ENCODE measurements around the gene MED27.

Gene MED27

DNA sequence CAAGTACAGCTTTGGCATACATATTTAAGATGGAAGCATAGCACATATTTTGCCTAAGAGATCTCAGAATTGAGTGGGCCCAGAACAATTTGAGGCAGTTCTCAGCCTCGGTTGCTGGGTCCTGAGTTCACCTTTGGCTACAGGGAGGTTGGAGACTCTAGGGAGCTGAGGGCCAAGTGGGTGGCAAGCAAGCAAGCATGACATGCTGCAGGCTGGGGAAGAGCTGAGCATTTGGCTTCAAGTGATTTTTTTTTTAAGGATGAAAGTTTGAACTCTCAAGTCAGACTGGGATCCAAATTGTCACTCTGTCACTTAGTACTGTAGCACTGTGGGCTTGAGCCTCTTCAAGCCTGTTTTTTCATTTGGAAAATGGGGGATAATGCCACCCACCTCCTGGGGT lies 160.5 kb downstream of the MED27 start:
- no peak overlapping the region for H3K4me3 ChIP-seq
- H4K20me1 ChIP-seq = peaks cover 0 to 58% (median 18%) of the 10 kb centered on the region in 11 experiments; a peak in 16 of 22 replicates
- peaks cover 0 to 30% (median 5%) of the 10 kb centered on the region in 11 experiments; a peak in 12 of 22 replicates for H3K36me3 ChIP-seq
- no peak overlapping the region for H3K9ac ChIP-seq
- no peak overlapping the region for H3K4me2 ChIP-seq
- H3K9me3 ChIP-seq (replicated peaks in 1 of 11) = no peaks in the 10 kb centered on the region
- H3K27ac ChIP-seq = no peak overlapping the region
- no peak for TF ChIP-seq Cebpa-rat (IDR thresholded peaks at IDR 0.05)
- peaks cover 0 to 6% (median 0%) of the 10 kb centered on the region in 10 experiments; a peak in 1 of 20 replicates for H3K4me1 ChIP-seq
- H3K27me3 ChIP-seq = no peaks in the 10 kb centered on the region

DNA sequence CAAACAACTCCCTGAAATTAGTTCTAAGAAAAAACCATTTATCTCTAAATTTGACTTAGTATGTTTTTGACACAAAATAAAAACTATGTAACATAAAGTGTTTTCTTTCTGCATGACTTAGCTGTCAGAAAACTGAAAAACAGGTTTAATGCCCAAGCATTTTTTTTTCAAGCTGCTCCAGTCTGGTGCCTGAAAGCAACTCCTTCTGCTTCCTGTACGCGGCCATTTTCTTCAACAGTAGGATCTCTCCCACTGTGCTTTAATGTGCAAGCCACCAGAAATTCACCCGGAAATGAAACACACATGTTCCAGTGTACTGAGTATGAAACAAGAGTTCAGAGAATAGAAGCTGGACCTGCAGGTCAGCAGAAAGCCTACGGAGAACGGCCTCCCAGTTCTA lies 161.2 kb downstream of the MED27 start:
- no peak overlapping the region for H3K4me3 ChIP-seq
- no peak overlapping the region for H3K4me2 ChIP-seq
- peaks cover 0 to 33% (median 9%) of the 10 kb centered on the region in 11 experiments; a peak in 12 of 22 replicates for H3K36me3 ChIP-seq
- peaks cover 0 to 62% (median 20%) of the 10 kb centered on the region in 11 experiments; a peak in 16 of 22 replicates for H4K20me1 ChIP-seq
- TF ChIP-seq Cebpa-rat (IDR thresholded peaks at IDR 0.05) = no peak
- no peak overlapping the region for H3K9ac ChIP-seq
- H3K9me3 ChIP-seq (replicated peaks in 1 of 11) = no peaks in the 10 kb centered on the region
- no peak overlapping the region for H3K27ac ChIP-seq
- H3K27me3 ChIP-seq = no peaks in the 10 kb centered on the region
- peaks cover 0 to 6% (median 0%) of the 10 kb centered on the region in 10 experiments; a peak in 1 of 20 replicates for H3K4me1 ChIP-seq

DNA sequence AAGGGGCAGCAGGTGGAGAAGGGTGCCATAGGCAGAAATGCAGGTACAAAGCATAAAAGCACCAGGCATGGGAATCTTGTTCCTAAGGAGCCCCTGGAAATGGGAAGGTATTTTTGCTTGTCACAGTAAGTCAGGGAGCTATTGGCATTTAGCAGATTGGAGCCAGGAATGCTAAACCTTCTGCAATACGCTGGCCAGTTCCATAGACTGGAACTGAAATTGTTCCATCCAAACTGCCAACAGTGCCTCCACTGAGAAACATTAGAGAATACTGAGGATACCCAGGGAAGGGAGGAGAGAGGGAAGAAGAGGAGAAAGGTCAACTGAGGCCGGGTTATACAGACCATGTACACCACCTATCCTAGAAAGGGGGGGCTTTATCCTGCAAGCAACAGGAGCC lies 162.7 kb downstream of the MED27 start:
- no peak for TF ChIP-seq Cebpa-rat (IDR thresholded peaks at IDR 0.05)
- H3K9ac ChIP-seq = no peak overlapping the region
- peaks cover 0 to 70% (median 21%) of the 10 kb centered on the region in 11 experiments; a peak in 16 of 22 replicates for H4K20me1 ChIP-seq

DNA sequence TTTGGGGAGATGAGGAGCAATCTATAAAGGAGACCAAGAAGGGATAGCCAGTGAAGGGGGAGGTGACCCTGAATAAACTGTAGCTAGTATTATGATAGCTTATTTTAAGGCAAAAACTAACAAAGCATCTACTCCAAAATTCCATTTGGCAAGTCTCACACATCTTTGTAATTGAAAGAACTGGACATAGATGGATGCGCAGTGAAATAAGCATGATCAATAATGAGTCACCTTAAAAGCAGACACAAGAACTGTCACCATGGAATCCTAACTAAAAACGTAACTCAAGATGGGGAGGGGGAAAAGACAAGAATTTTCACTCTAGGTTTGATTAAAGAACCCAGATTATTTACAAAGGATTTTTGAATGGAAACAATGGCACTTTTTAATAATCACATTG lies 164.5 kb downstream of the MED27 start:
- H3K9me3 ChIP-seq (replicated peaks in 1 of 11) = no peaks in the 10 kb centered on the region
- no peak overlapping the region for H3K27ac ChIP-seq
- TF ChIP-seq Cebpa-rat (IDR thresholded peaks at IDR 0.05) = no peak
- no peak overlapping the region for H3K4me2 ChIP-seq
- H3K4me1 ChIP-seq = peaks cover 0 to 6% (median 0%) of the 10 kb centered on the region in 10 experiments; a peak in 1 of 20 replicates
- peaks cover 0 to 72% (median 21%) of the 10 kb centered on the region in 11 experiments; a peak in 16 of 22 replicates for H4K20me1 ChIP-seq
- peaks cover 0 to 35% (median 6%) of the 10 kb centered on the region in 11 experiments; a peak in 10 of 22 replicates for H3K36me3 ChIP-seq
- H3K4me3 ChIP-seq = no peak overlapping the region
- no peaks in the 10 kb centered on the region for H3K27me3 ChIP-seq
- no peak overlapping the region for H3K9ac ChIP-seq

More for the DNA sequence above, 162.7 kb downstream of the MED27 start:
- H3K4me3 ChIP-seq = no peak overlapping the region
- no peaks in the 10 kb centered on the region for H3K9me3 ChIP-seq (replicated peaks in 1 of 11)
- H3K4me1 ChIP-seq = peaks cover 0 to 6% (median 0%) of the 10 kb centered on the region in 10 experiments; a peak in 1 of 20 replicates
- peaks cover 0 to 33% (median 6%) of the 10 kb centered on the region in 11 experiments; a peak in 10 of 22 replicates for H3K36me3 ChIP-seq
- no peaks in the 10 kb centered on the region for H3K27me3 ChIP-seq
- no peak overlapping the region for H3K4me2 ChIP-seq
- H3K27ac ChIP-seq = no peak overlapping the region

DNA sequence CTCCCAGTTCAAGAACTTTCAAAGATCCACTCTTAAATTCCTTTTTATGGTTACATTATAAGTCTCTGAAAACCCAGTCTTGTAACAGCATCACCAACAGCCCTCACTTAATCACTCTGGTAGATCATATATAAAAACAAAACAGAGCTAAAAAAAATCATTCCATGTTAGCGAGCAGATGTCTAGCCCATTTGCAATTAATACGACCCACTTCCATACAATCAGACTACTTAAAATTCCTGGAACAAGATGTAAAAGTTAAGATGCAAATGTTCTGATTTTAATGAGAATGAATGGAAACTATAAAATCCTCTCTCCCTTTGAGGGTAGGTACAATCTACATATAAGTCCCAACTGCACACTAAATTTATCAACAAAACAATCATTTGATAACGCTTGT lies 167.0 kb downstream of the MED27 start:
- Histone ChIP-seq H3K9me3 (replicated peaks in 1 of 11) (peaks cover 0 to 5% (median 0%) of the 10 kb centered on the region in 11 experiments; a peak in 5 of 22 replicates), H3K4me2 (no peak overlapping the region), H3K27ac (no peak overlapping the region), H3K27me3 (no peaks in the 10 kb centered on the region), H3K4me1 (no peaks in the 10 kb centered on the region), H4K20me1 (peaks cover 0 to 50% (median 18%) of the 10 kb centered on the region in 11 experiments; a peak in 9 of 22 replicates), H3K4me3 (no peak overlapping the region), H3K36me3 (peaks cover 0 to 35% (median 6%) of the 10 kb centered on the region in 11 experiments; a peak in 10 of 22 replicates), H3K9ac (no peak overlapping the region)
- no peak for TF ChIP-seq Cebpa-rat (IDR thresholded peaks at IDR 0.05)

DNA sequence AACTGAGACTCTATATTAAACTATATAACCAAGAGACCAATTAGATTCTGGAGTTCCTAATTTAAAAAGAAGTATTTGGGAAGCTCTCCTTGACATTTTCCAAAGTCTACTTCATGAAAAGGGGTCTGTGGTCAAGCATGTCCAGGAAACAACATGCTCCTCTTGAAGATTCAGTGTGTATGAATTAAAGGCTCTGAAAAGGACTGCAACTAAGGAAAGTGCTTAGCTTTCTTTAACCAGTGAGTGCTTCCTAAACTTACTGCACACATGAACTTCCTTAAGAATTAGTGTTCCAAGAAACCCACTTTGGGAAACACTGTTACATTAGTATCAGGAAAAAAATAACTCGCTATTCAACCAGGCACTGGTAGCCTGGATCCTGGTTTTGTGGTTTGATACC lies 167.6 kb downstream of the MED27 start:
- Histone ChIP-seq H3K4me1 (no peaks in the 10 kb centered on the region), H3K4me2 (no peak overlapping the region), H3K27ac (no peak overlapping the region), H3K4me3 (no peak overlapping the region), H3K9ac (no peak overlapping the region), H3K36me3 (peaks cover 0 to 30% (median 6%) of the 10 kb centered on the region in 11 experiments; a peak in 10 of 22 replicates), H4K20me1 (peaks cover 0 to 44% (median 14%) of the 10 kb centered on the region in 11 experiments; a peak in 9 of 22 replicates), H3K27me3 (no peaks in the 10 kb centered on the region), H3K9me3 (replicated peaks in 1 of 11) (peaks cover 0 to 9% (median 0%) of the 10 kb centered on the region in 11 experiments; a peak in 6 of 22 replicates)
- no peak for TF ChIP-seq Cebpa-rat (IDR thresholded peaks at IDR 0.05)

DNA sequence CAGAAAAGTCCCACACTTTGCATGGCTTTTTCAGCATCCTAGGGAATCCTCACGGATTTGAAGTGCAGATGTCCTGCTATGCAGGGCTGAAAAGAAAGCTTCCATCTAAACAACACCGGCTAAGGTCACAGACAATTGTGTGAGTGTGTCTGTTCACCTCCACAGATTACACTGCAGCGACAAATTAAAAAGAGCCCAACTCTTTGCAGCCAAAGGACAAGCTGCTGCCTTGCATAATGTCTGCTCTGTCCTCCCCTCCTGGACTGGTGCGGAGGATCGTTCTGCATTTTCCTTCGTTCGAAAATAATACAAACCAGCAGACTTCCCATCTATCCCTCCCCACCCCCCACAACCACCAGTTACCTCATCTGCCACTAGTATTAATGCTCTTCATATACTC lies 169.1 kb downstream of the MED27 start:
- Histone ChIP-seq H3K4me2 (no peak overlapping the region), H4K20me1 (peaks cover 0 to 34% (median 7%) of the 10 kb centered on the region in 11 experiments; a peak in 6 of 22 replicates), H3K9me3 (replicated peaks in 1 of 11) (peaks cover 0 to 9% (median 0%) of the 10 kb centered on the region in 11 experiments; a peak in 6 of 22 replicates), H3K27me3 (no peaks in the 10 kb centered on the region), H3K4me3 (no peak overlapping the region), H3K9ac (no peak overlapping the region), H3K36me3 (peaks cover 0 to 28% (median 6%) of the 10 kb centered on the region in 11 experiments; a peak in 8 of 22 replicates), H3K27ac (no peak overlapping the region), H3K4me1 (no peaks in the 10 kb centered on the region)
- TF ChIP-seq Cebpa-rat (IDR thresholded peaks at IDR 0.05) = no peak

DNA sequence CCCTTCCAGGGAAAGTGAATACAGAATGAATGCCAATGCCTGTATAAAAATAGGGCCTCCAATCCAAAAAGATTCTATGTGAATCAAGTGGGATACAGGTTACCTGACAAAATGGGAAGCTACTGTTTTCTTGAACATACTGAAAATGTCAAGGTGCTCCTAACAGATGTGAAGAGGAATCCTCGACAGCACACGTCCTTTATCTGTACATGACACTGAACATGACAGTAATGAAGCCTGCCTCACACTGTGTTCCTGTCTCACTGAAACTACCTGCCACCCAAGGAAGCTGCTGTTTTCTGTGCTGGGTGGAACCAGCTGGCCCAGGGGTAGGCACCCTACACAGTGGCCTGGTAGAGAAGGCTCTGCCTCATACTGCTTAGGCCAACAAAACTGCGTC lies 174.5 kb downstream of the MED27 start:
- H3K4me2 ChIP-seq = no peak overlapping the region
- H3K27ac ChIP-seq = no peak overlapping the region
- H3K36me3 ChIP-seq = peaks cover 0 to 12% (median 0%) of the 10 kb centered on the region in 11 experiments; a peak in 3 of 22 replicates
- TF ChIP-seq Cebpa-rat (IDR thresholded peaks at IDR 0.05) = no peak
- no peaks in the 10 kb centered on the region for H3K27me3 ChIP-seq
- H4K20me1 ChIP-seq = peaks cover 0 to 18% (median 7%) of the 10 kb centered on the region in 11 experiments; a peak in 9 of 22 replicates
- no peak overlapping the region for H3K9ac ChIP-seq
- peaks cover 0 to 9% (median 0%) of the 10 kb centered on the region in 11 experiments; a peak in 6 of 22 replicates for H3K9me3 ChIP-seq (replicated peaks in 1 of 11)
- peaks cover 0 to 3% (median 0%) of the 10 kb centered on the region in 10 experiments; a peak in 1 of 20 replicates for H3K4me1 ChIP-seq
- H3K4me3 ChIP-seq = no peak overlapping the region

DNA sequence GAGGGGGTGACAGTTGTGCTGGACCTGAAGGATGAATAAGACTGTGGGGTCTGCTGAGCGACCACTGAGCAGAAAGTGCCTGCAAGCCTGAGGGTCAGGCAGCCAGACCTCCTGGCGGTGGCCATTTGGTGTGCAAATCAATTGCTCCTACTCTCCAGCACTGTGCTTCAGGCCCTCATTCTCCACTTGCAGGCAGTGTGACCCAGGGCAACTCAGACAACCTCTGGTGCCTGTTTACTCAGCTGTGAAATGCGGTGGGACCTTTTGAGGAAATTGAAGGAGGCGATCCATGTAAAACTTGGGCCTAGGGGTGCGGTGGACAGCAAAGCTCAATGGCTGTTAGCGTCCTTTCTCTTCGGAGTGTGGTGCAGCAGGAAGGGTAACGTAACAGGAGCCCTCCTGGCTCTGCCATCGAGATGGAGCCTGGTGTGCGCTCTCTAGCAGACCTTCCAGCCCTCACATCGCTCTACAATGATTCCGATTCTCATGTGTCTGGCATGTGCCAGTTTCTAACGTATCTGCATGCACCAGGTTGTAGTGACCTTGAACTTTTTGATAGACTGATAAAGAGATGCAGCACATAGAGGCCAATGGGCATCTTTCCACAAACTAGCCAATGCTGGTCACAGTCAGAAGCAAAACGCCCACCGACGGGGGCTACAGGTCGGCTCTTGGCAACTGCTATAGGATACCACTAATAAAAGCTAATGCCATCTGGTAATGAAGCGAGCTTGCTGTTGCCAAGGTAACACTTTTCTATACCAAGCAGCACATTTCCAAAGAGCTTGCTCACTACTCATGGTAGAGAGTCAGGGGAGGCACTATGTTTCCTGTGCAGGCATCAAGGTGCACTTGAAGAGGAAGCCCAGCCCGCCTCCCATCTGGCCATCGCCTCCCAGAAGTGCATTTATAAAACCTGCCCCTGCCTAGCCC lies 180.1 kb downstream of the MED27 start:
- Histone ChIP-seq H3K27ac (no peak overlapping the region), H3K4me3 (no peak overlapping the region), H3K4me2 (no peak overlapping the region), H3K27me3 (no peaks in the 10 kb centered on the region), H3K9ac (no peak overlapping the region), H3K9me3 (replicated peaks in 1 of 11) (no peaks in the 10 kb centered on the region), H3K36me3 (peaks cover 0 to 24% (median 0%) of the 10 kb centered on the region in 11 experiments; a peak in 4 of 22 replicates), H3K4me1 (peaks cover 0 to 8% (median 2%) of the 10 kb centered on the region in 10 experiments; a peak in 6 of 20 replicates), H4K20me1 (peaks cover 0 to 20% (median 7%) of the 10 kb centered on the region in 11 experiments; a peak in 9 of 22 replicates)
- no peak for TF ChIP-seq Cebpa-rat (IDR thresholded peaks at IDR 0.05)

Data from BLaER1 treated with 17β-estradiol and CSF1 and Interleukin-3, amounts not matched to agents 10 nM and 100 nM (cell line).